GM18511 (cell line): ENCODE data around the gene WWP2.
A peak's percentile ranks its signal among the peaks of the same experiment; 100 is the strongest.

ENCODE experiments used
- ATAC-seq: cut with Tn5 transposase; IDR thresholded peaks from one replicate; pipeline ENCODE4 v1.9.1; 2021; ENCODE audit warnings: mild to moderate bottlenecking, moderate library complexity; ENCODE audit not compliant: unreplicated experiment

WWP2 gene

GRCh38 chr16:69829338-69829737, 67.2 kb downstream of the WWP2 start:
- ATAC-seq: no peak

- ATAC-seq: no peak
Observed at GRCh38 chr16:69830146-69830533, 68.0 kb downstream of the WWP2 start.

GRCh38 chr16:69830534-69831211, 68.5 kb downstream of the WWP2 start:
- no peak for ATAC-seq

GRCh38 chr16:69831212-69832123, 69.3 kb downstream of the WWP2 start:
- ATAC-seq: no peak

- ATAC-seq: no peak
Observed at GRCh38 chr16:69833357-69834282, 71.5 kb downstream of the WWP2 start.

- ATAC-seq: peak; percentile 87
Observed at GRCh38 chr16:69834807-69835466, 72.8 kb downstream of the WWP2 start.

GRCh38 chr16:69836257-69836656, 74.1 kb downstream of the WWP2 start:
- no peak for ATAC-seq

DNA sequence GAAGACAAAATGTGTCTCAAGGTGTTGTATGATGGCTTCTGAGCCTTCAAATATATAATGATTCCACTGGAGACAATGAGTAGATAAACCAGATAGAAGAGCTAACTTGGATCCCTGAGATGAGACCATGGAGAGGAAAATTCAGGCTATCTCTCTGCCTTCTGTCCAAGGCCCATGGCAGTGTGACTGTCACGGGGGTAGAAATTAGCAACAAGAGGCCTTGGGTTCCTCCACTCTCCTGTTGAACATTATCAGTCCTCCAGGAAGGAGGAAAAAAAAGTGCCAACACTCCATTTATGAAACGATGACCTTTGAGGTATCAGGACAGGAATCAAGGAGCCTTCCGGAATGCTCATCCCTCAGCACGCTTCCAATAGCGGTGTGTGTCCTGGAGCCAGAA, 75.2 kb downstream of the WWP2 start:
- no peak for ATAC-seq

GRCh38 chr16:69838489-69838888, 76.4 kb downstream of the WWP2 start:
- no peak for ATAC-seq

- ATAC-seq: no peak
Observed at GRCh38 chr16:69839240-69839688, 77.1 kb downstream of the WWP2 start.

DNA sequence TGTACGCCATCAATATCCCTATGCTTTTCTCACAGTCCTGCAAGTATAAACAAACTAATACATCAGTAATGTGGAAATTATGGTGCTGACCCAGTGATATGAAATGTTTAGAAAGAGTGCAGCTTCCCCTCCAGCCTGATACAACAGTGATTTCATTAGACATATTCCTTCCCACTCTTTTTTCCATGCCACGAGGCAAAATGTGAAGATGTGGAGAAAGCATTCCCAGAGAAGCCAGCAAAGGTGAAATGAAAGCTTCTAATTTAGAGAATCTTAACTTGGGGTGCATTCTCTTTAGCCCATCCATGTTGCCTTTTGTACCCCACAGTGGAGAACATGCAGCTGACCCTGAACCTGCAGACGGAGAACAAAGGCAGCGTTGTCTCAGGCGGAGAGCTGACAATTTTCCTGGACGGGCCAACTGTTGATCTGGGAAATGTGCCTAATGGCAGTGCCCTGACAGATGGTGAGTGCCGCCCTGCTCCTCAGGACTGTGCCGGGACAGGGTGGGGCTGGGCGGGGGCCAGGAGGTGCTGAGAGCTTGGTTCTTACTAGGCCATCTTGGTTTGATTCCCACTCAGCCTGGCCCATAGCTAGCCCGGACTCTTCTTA, 77.8 kb downstream of the WWP2 start:
- ATAC-seq: no peak

GRCh38 chr16:69840975-69841374, 78.8 kb downstream of the WWP2 start:
- no peak for ATAC-seq

GRCh38 chr16:69844441-69844840, 82.3 kb downstream of the WWP2 start:
- no peak for ATAC-seq

DNA sequence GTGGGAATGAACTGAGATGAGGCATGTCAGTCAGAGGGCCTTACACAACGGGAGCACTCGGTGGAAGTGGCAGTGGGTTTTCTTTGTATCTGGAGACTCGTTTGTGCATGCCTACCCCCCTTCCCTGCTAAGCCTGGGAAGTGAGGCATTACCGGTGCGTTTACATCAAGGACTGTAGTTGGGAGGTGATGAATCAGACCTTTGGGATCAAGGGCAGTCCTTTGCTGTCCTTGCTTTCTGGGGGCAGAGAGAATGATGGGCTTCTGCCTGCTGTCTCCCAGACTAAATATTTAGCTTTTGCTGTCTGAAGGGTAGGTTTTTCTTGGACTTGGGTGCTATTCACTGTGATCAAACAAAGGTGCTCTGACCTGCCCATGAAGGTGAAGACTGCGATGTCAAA, 83.0 kb downstream of the WWP2 start:
- no peak for ATAC-seq

DNA sequence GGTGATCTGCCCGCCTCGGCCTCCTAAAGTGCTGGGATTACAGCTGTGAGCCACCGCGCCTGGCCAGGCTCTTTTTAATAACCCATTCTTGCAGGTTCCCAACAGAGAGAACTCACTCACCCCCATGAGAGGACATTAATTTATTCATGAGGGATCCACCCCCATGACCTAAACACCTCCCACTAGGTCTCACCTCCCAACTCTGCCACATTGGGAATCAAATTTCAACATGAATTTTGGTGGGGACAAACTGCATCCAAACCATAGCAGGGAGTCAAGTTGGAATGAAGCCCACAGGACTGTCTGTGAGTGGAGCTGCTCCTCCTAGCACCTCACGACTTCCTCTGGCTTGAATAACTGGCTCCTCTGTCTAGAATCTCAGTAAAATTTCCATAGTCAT, 85.5 kb downstream of the WWP2 start:
- ATAC-seq: no peak

GRCh38 chr16:69848637-69849545, 86.8 kb downstream of the WWP2 start:
- ATAC-seq: no peak

- ATAC-seq: no peak
Observed at GRCh38 chr16:69851491-69852240, 89.5 kb downstream of the WWP2 start.

DNA sequence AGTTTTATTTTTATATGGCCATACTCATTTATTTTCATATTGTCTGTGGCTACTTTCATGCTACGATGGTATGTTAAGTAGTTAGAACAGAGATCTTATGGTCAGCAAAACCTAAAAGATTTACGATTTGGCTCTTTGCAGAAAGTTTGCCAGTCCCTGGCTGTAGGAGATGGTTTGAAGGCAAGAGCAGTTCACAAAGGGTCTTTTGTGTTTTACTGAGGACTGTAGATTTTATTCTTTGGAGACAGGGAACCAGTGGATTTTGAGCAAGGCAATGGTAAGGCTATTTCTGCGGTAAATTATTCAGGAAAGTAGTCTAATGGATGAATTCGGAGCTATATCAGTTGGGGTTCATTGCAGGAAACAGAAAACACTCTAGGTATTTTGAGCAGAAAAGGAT, 90.7 kb downstream of the WWP2 start:
- ATAC-seq: no peak
